SK-N-SH treated with all-trans-retinoic acid at 6 μM for 48 hours (cell line): ENCODE data around the gene CANT1.

Experiments
- ATAC-seq: fragments of 200-7000 bp; cut with Tn5 transposase; 3 replicates; pipeline ENCODE4 v1.9.1; 2020; ENCODE audit warnings: mild to moderate bottlenecking, moderate library complexity
- BACH2 ChIP-seq: fragments of 250-450 bp; sonication (Bioruptor Pico); IDR thresholded peaks from 2 replicates; pipeline ENCODE4 v1.9.0; 2021; ENCODE audit warnings: mild to moderate bottlenecking, borderline replicate concordance
- CREB5 ChIP-seq: fragments of 250-450 bp; sonication (Bioruptor Pico); IDR thresholded peaks from 2 replicates; pipeline ENCODE4 v1.5.1; 2020; ENCODE audit warnings: low read depth, mild to moderate bottlenecking, moderate library complexity
- CSDC2 ChIP-seq: fragments of 250-450 bp; sonication (Bioruptor Pico); IDR thresholded peaks from 2 replicates; pipeline ENCODE4 v1.5.0; 2020; ENCODE audit warnings: mild to moderate bottlenecking, moderate library complexity
- CSRNP3 ChIP-seq: fragments of 250-450 bp; sonication (Bioruptor Pico); IDR thresholded peaks from 2 replicates; pipeline ENCODE4 v1.5.1; 2021; ENCODE audit warnings: mild to moderate bottlenecking, moderate library complexity
- ESRRG ChIP-seq: fragments of 250-450 bp; sonication (Bioruptor Pico); IDR thresholded peaks from 2 replicates; pipeline ENCODE4 v1.6.1; 2021; ENCODE audit warnings: mild to moderate bottlenecking
- GLIS3 ChIP-seq: fragments of 250-450 bp; sonication (Bioruptor Pico); IDR thresholded peaks from 2 replicates; pipeline ENCODE4 v1.5.0; 2020; ENCODE audit warnings: mild to moderate bottlenecking, moderate library complexity
- ISL1 ChIP-seq: fragments of 250-450 bp; sonication (Bioruptor Pico); IDR thresholded peaks from 2 replicates; pipeline ENCODE4 v2.1.2; 2022; ENCODE audit warnings: mild to moderate bottlenecking, moderate library complexity
- OSR1 ChIP-seq: fragments of 250-450 bp; sonication (Bioruptor Pico); IDR thresholded peaks from 2 replicates; pipeline ENCODE4 v1.8.0; 2022; ENCODE audit warnings: moderate library complexity, mild to moderate bottlenecking, inconsistent platforms
- PATZ1 ChIP-seq: fragments of 250-450 bp; sonication (Bioruptor Pico); IDR thresholded peaks from 2 replicates; pipeline ENCODE4 v1.8.0; 2020; ENCODE audit warnings: mild to moderate bottlenecking, moderate library complexity, borderline replicate concordance
- POU6F1 ChIP-seq: fragments of 250-450 bp; sonication (Bioruptor Pico); IDR thresholded peaks from 2 replicates; pipeline ENCODE4 v1.8.0; 2021; ENCODE audit warnings: low read depth, mild to moderate bottlenecking, moderate library complexity, borderline replicate concordance
- PPARA ChIP-seq: fragments of 250-450 bp; sonication (Bioruptor Pico); IDR thresholded peaks from 2 replicates; pipeline ENCODE4 v1.5.0; 2020; ENCODE audit warnings: mild to moderate bottlenecking, borderline replicate concordance
- RARB ChIP-seq: fragments of 250-450 bp; sonication (Bioruptor Pico); IDR thresholded peaks from 2 replicates; pipeline ENCODE4 v1.8.0; 2021; ENCODE audit warnings: mild to moderate bottlenecking, moderate library complexity
- SNAI2 ChIP-seq: fragments of 250-450 bp; sonication (Bioruptor Pico); IDR thresholded peaks from 2 replicates; pipeline ENCODE4 v1.5.0; 2020; ENCODE audit warnings: mild to moderate bottlenecking, moderate library complexity
- TCF4 ChIP-seq: fragments of 250-450 bp; sonication (Bioruptor Pico); IDR thresholded peaks from 2 replicates; pipeline ENCODE4 v1.8.0; 2021; ENCODE audit warnings: mild to moderate bottlenecking, moderate library complexity, borderline replicate concordance
- TOX ChIP-seq: fragments of 250-450 bp; sonication (Bioruptor Pico); IDR thresholded peaks from 2 replicates; pipeline ENCODE4 v1.8.0; 2021; ENCODE audit warnings: mild to moderate bottlenecking, moderate library complexity, borderline replicate concordance
- TSHZ2 ChIP-seq: fragments of 250-450 bp; sonication (Bioruptor Pico); IDR thresholded peaks from 2 replicates; pipeline ENCODE4 v1.5.0; 2020; ENCODE audit warnings: mild to moderate bottlenecking, moderate library complexity
- ZC3H10 ChIP-seq: fragments of 250-450 bp; sonication (Bioruptor Pico); IDR thresholded peaks from 2 replicates; pipeline ENCODE4 v1.5.1; 2021; ENCODE audit warnings: mild to moderate bottlenecking, moderate library complexity
- ZFP3 ChIP-seq: fragments of 250-450 bp; sonication (Bioruptor Pico); IDR thresholded peaks from 2 replicates; pipeline ENCODE4 v1.5.0; 2020; ENCODE audit warnings: mild to moderate bottlenecking, moderate library complexity
- ZFP30 ChIP-seq: fragments of 450-650 bp; formaldehyde crosslinking; IDR thresholded peaks from 2 replicates; pipeline ENCODE4 v1.5.0; 2022; ENCODE audit warnings: mild to moderate bottlenecking, moderate library complexity
- ZNF565 ChIP-seq: fragments of 450-650 bp; formaldehyde crosslinking; conservative IDR thresholded peaks from 2 replicates; pipeline ENCODE4 v1.5.0; 2020; ENCODE audit warnings: low read depth, mild to moderate bottlenecking, moderate library complexity
- ZNF70 ChIP-seq: fragments of 450-650 bp; formaldehyde crosslinking; IDR thresholded peaks from 2 replicates; pipeline ENCODE4 v1.5.0; 2020; ENCODE audit warnings: mild to moderate bottlenecking, moderate library complexity
- ZNF8 ChIP-seq: fragments of 450-650 bp; formaldehyde crosslinking; IDR thresholded peaks from 2 replicates; pipeline ENCODE4 v1.5.0; 2020; ENCODE audit warnings: mild to moderate bottlenecking, moderate library complexity

The CANT1 gene

GRCh38 chr17:78997231-78997741 is 12.3 kb downstream of the CANT1 start:
- ATAC-seq, result no peak
- no peak for TF ChIP-seq TOX (CRISPR knock-in tag)
- no peak for TF ChIP-seq TSHZ2
- no peak for TF ChIP-seq CSRNP3
- TF ChIP-seq GLIS3 (CRISPR knock-in tag), result no peak
- no peak for TF ChIP-seq ZNF70 (CRISPR knock-in tag)
- TF ChIP-seq ESRRG (CRISPR knock-in tag), result no peak
- no peak for TF ChIP-seq ZC3H10 (CRISPR knock-in tag)
- TF ChIP-seq CREB5 (CRISPR knock-in tag), result no peak
- TF ChIP-seq POU6F1 (CRISPR knock-in tag), result no peak
- TF ChIP-seq ZNF565, result no peak
- TF ChIP-seq RARB (CRISPR knock-in tag), result no peak
- TF ChIP-seq ZNF8, result no peak
- TF ChIP-seq OSR1 (CRISPR knock-in tag), result no peak

- no peak for ATAC-seq
- TF ChIP-seq TSHZ2 (no peak), OSR1 (CRISPR knock-in tag) (no peak), ZFP3 (no peak), TOX (CRISPR knock-in tag) (no peak), ZNF565 (no peak), ZC3H10 (CRISPR knock-in tag) (no peak), PPARA (CRISPR knock-in tag) (no peak), BACH2 (CRISPR knock-in tag) (no peak), TCF4 (no peak), PATZ1 (CRISPR knock-in tag) (no peak), ZNF8 (no peak), SNAI2 (CRISPR knock-in tag) (no peak), ZNF70 (CRISPR knock-in tag) (no peak), ZFP30 (CRISPR knock-in tag) (no peak), CSRNP3 (no peak), GLIS3 (CRISPR knock-in tag) (no peak), CSDC2 (CRISPR knock-in tag) (no peak), ISL1 (CRISPR knock-in tag) (no peak), POU6F1 (CRISPR knock-in tag) (no peak), ESRRG (CRISPR knock-in tag) (no peak)
Observed at GRCh38 chr17:78996781-78997201, 12.8 kb downstream of the CANT1 start.
